T-helper 22 cell (primary cell): ENCODE results near the gene FEZF1.
"Not testable (repeated sequence)": the region's sequence is repeated elsewhere in the genome, so short reads cannot be mapped to it uniquely, and the experiment has no call there.

Experiments used
- DNase-seq: peaks from one replicate; pipeline ENCODE4 v3.0.0-alpha.2; 2020; ENCODE audit warnings: low read depth

FEZF1 gene

DNA sequence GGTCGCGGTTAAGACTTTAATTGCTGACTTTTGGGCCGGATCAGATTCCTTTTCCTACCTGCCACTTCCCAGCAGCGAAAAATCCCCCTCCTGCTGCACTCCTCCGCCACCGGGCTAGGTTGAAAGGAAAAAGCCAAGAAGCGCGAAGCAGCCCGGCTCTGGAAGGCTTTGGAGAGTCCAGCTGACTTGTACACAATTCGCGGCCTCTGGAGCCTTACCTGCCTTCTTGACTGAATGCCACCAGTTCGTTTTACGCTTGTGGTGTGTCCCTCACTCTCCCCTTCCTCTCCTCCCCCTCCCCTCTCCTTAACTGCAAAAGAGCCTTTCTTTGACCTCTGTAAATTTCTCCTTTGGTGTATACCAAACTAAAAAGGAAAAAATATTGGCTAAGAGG, 2.7 kb upstream of the FEZF1 start:
- DNase-seq, result no peak

DNA sequence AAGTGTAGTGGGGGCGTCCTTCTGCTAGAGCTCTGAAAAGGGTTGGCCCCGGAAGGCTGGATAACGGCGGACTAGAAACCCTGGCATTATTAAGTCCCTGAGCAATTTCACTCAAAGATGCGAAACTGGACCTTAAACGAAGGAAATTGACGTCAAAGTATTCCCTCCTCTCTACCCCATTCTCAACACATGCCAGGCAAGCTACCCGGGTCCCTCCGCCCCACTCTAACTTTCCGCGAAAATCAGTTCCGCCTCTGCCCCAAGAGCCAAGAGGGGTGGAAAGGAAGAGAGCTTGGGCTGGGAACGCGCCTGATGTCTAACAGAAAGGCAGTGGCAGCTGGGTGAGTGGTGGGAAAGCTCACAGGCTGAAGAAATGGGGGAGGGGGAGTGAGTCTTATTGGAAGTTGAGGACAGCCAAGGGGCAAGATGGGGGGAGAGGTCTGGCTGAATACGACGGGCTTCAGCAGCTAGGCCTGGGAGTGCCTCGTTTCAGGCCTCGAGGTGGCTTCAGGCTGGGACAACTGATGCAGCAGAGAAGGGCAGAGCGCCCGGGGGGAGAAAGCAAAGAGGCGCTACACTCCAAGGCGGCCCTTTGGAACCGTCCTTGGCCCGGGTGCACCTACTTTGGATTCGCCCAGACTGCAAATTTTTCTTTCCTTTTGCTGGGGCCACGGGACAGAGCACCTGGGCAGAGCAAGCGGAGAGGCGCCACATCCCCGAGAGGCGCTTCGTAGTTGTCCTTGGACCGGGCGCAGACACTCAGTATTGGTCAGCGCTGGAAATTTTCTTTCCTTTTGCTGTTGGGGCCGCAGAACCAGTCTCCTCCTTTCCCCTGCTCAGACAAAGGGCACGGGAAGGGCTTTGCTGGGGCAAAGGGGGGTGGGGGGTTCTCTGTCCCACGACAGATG, 2.0 kb upstream of the FEZF1 start:
- DNase-seq, result no peak

DNA sequence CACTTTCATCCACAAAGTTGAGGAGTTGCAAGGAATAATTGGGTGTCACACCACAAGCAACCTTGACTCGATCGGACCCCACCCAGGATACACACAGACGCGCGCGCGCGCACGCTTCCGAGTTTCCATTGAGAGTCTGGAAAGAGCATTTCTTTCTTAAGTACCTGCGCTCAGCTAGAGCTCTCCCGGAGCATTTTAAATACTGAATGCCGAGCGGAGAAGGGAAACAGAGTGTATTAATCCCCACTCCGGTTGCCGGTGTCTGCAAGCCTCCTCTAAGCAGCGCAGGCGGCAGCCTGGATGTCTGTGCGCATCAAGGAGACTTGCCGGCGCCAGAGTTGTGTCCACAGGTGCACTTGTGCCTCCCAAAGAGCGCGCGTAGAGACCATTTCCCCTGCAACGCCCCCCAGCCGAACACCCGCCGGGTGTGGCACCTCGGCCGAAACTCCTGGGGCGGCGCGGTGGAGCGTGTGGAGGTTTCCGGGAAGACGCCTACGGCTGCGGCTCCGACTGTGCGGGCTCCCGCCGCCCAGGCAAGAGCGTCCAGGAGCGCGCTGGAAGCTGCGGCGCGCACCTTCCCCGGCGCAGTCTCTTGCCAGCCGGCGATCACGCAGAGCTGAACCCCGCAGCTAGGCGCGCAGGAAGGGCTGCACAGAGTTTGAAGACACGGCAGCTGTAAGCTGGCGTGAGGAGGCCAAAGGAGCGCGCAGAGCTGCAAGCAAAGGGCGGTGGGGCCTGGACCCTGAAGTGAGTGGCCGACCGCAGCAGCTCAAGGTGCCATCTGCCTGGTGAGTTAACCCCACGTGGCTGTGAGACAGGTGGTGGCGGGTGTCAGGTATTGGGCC, 1.1 kb upstream of the FEZF1 start:
- DNase-seq, result no peak

DNA sequence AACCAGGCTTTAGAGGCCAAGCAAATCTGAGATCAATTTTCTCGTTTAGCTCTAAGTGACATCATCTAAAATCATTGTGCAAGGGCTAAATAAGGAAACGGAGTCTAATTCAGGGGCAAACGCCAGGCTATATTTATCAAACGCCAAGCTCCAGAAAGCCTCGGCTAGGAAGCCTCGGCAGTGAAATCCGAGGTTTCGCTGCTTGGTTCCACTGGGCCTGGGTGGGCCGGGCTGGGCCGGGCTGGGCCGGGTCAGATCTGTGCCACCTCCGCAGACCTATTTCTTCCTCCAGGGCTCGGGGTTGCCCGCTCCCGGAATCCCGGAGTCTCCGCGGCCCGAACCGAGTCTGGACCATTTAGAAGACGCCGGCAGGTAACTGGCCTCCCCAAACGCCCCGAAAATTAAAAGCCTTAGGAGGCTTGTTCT, 459 bp upstream of the FEZF1 start:
- DNase-seq, result no peak

DNA sequence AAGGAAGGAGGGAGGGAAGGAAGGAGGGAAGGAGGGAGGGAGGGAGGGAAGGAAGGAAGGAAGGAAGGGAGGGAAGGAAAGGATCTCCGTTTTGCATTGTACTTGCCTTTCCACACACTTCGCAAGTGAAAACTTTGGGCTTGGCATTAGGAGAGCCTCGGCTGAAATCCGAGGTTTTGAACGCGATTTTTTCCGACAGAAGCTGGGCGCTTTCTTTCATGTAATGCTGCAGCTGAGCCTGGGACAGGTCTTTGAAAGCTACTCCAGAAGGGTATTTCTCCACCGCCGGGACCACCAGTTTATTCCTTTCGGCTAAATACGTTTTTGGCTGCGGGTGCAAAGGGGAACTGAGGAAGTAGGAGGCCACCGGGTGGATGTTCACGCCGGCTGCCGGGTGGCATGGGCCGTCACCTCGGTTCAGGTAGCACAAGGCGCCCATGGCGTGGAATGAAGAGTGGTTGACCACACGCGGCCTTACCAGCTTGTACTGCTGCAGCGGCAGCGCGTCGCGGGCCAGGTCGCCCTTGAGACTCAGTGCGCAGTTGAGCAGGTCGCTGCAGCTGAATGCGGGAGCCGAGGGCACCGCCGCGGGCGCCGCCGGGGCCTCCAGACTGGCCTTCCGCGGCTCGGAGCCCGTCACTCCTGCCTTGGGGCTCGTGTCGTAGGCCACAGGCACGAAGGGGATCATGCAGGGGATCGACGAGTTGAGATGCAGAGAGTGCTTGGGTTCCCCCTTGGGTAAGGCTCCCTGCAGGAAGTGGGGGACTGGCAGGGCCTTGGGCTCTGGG, 825 bp downstream of the FEZF1 start:
- no peak for DNase-seq

DNA sequence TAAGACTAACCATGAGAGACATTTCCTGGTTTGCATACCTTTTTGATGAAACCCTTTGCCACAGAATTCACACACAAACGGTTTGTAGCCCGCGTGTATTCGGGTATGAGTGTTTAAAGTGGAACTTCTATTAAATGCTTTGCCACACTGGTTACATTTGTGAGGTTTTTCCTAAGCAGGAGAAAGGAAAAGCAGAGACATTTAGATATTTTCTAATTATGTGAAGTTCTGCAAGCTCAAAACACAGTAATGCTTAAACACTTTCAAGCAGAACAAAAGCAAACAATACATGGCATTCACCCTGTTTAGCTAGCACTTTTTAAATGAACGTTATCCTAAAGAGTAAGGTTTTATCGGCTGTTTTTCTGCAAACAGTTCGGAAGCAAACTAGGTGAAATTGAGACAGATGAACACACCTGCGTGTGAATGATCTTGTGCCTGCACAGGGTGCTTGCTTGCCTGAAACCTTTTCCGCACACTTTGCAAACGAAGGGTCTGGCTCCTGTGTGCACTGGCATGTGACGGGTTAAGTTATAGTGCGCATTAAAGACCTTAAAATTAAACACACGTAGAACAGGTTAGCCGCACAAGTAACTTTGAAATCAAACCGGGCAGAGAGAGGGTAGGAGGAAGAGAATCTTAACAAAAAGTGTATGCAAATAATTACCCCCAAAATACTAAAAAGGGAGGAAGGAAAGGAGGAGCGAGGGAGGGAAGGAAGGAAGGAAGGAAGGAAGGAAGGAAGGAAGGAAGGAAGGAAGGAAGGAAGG, 1.6 kb downstream of the FEZF1 start:
- DNase-seq, result no peak

DNA sequence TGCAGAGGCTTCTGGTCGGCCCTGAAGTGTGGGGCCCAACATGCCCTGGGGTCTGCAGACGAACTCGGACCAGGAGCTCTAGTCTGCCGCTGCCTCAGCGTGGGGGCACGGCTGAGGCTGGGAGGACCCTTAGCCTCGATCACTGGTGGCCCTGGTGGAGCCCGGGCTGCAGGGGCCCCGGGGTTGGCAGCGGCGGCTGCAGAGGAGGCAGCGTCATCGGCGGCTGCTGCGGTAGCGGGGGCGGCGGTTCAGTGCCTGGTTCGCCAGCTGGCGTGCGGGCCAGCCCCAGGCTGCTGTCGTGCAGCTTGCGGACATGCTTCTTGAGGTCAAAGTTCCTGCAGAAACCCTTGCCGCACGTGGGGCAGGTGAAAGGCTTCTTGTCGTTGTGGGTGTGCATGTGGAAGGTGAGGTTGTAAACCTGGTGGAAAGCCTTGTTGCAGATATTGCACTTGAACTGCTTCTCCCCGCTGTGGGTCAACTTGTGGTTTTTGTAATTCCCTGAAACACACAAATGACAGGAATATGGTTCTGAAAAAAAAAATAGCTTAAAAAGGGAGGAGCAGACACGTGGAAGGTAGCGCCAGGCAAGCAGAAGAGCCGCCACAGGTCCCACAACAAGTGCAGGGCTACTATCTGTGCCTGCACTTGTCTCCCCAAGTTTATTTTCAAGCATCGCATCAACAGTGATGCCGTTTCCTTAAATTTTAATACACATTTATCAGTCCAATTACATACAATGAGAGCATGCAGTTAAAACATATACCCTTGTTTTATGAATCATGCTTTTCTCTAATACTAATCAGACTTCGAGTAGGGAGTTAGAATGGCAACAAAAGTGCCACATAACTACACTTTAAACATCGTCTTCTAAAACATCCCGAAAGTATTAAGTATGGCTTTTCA, 2.4 kb downstream of the FEZF1 start:
- no peak for DNase-seq

DNA sequence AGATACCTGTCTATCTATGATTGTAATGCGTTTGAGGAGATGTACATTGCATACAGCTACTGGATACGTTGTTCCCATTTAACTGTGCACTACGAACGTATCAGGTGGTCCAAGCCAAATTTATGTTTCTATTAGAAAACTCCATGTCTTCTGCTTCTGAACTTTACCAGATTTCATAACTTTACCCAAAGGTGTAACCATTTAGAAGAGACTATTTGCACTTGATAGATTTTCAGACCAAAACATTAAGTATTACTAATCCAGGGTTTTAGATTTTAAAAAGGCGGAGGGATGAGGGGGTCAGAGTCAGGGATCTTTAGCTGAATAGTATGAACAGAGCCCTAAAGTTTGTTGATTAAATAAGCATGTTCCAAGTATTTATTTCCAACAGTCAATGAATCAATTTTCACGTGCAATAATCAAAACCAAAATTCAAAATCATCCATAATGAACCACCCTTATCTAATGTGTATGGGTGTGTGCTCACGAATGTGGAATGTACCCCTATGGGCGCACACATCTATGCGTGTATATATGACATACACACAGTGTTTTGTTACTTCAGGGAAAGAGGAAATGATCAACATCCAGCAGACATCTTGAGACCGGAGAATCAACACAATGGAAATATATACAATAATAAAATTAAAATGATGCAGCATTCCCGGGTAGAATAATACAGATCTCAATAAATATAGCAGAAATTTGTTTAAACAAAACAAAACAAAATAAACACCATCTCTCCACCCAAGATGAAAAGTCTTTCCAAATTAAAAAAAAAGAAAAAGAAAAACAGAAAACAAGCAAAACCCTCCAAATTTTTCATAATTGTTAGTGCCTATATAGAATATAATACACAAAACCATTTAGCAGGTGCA, 3.4 kb downstream of the FEZF1 start:
- DNase-seq, result no peak

DNA sequence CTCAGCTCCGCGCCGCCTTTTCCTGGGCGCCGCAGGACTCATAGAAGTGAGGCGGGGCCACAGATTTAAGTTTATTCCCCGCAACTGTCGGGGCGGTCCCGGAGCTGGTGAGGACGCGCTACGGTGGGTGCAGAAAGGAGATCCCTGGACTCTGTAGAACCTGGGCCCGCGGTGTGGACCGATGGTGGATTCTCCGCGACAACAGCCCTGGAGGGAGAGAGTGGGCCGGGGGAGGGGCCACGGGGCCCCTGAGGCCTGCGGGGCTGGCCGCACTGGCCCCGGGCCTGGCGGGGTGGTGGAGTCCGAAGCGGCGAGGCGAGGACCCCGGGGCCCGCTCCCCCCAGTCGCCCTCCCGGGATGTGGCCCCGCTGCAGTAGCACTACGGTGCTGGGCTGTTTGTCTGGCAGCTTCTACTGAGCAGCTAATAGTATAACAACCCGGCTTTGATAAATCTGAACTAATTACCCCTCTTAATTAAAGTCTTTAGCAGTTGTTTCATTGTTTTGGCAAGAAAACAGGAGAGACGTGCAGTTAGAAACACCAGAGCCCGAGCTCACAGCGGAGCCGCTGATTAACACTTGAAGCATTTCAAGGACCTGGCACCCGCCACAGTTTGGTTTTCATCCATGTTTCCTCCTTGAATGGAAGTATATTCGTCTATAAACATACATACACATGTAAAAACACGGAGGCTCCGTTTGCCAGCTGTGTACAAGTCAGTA, 4.2 kb downstream of the FEZF1 start:
- no peak for DNase-seq

DNA sequence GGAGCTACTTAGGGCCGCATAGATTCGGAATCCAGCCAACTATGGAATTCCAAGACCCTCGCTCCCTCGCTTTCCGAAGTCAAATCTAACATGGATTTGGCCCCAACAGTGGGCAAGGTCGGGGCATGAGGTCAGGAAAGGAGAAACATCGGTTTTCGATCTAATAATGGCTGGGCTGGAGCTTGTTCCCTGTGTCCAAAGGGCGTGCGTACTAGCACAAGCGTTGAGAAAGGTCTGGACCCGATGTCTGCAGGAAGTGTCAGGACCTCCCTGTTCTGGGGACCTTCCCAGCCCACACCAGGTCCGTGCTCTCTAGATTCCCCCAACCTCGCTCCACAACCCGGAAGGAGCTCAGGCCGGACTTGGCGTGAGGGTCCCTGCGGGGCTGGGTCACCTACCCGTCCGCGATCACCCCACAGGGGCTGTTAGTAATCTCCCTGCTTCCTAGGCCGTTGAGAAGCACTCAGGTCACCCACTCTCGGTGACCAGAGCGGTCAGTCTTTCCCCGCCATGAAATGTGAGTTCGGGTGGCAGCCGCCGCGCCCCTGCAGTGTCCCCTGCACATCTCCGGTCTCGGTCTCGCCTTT, 4.8 kb downstream of the FEZF1 start:
- DNase-seq, result no peak

DNA sequence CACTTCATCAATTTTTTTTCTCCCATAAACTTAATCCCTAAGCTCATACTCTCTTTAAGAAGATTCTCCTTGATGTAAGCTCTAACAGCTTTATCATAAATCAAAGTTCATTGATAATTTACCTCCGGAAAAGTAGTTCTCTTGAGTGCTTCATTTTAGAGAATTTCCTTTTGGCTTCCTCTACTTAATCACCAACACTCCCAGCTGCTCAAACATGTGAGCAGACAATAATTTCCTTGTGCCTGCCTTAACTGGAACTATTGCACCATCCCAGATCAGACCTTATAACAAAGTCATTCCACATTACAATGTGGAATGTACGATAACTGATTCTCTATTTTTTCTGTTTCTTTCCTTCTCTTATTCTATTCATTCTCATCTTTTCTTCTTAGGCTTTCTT, 5.9 kb downstream of the FEZF1 start:
- no peak for DNase-seq

DNA sequence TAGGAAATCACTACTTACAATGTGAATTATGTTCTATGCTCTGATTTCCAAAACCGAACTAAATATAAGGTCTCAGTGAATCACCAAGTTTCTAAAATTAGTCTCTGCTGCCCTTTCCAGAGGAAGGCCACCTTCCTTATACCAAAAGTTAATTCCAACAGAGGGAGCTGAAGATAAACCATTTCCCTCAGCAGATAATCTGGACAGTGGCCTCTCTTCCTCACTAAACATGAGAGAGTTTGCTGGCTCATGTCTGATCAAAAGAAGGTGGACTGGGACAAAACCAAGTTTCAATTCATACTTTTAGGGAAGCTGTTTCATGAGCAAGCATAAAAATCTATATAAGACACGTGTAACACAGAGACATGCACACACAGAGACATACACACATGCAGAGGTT, 6.4 kb downstream of the FEZF1 start:
- DNase-seq, result no peak

DNA sequence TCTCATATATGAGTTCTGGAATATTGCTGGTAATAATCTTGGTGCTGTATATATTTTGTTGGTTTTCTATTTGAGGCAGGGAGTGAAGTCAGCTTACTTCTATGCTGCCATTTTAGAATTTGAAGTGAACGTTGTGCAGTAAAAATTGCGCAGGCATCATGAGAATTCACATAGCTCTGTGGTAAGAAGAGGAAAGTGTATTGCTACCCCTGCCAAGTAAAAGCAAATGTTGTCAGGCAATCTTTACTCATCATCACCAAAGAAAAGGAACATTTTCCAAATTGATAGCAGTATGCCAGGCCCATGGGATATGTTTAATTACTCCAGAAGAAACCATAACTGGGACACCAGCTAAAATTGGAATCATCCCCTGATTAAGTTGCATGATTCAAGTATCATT, 13.4 kb downstream of the FEZF1 start:
- DNase-seq, result no peak

DNA sequence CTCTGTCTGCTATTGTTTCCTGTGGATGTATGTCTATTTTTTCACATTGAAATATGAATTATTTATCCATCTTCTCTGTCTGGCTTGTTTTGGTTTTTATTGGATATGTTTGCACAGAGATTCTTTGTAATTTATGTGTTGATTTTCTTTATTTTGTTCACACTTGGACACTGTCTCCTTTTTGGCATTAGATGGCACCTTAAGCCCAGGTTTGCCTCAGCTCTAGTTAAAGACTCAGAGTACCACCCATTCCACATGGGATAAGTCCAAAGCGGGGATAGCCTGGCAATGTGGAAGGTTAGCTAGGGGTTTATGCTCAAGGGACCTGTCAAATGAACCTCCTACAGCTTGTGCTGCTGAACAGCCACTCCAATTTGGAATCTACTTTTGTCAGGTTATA, 14.1 kb downstream of the FEZF1 start:
- DNase-seq, result no peak

DNA sequence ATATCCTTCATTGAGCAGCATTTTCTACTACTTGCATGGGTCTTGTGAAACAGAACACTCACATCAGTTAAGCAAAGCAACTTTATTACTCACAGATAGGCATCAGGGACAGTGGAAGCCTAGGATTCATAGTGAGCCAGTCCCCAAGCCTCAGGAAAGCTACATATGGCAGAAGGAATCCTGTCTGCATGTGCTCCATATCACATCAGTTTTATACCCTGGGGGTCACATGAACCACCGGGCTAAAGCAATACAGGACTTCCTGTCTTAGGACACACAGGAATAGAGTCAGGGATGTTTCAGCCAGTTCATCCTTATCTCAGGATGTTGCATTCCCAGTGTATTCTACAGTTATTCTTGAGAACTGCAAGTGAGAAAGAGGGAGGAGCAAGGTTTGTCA, 15.1 kb downstream of the FEZF1 start:
- DNase-seq, result no peak

DNA sequence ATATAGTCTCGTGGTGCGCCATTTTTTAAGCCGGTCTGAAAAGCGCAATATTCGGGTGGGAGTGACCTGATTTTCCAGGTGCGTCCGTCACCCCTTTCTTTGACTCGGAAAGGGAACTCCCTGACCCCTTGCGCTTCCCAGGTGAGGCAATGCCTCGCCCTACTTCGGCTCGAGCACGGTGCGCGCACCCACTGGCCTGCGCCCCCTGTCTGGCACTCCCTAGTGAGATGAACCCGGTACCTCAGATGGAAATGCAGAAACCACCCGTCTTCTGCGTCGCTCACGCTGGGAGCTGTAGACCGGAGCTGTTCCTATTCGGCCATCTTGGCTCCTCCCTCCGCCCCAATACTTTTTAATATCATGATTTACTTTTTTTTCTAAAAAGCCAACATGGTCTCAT, 19.9 kb downstream of the FEZF1 start:
- DNase-seq, result not testable (repeated sequence)

DNA sequence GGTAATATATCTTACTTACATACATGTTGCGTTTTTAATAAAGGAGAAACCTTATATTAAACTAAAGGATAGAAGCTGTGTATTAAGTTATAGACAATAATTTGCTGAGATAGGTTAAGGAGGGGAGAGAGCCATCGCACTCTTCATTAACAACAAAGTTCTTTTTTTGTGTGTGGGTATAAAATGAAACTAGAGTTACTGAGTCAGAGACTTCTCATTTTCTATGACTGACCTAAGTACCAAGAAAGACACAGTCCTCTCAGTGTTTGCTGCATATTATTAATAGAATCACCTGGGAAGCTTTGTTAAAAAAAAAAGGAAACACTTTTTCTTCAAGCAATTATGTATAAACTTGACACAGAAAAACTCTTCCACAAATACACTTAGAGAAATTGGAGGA, 31.4 kb downstream of the FEZF1 start:
- no peak for DNase-seq

DNA sequence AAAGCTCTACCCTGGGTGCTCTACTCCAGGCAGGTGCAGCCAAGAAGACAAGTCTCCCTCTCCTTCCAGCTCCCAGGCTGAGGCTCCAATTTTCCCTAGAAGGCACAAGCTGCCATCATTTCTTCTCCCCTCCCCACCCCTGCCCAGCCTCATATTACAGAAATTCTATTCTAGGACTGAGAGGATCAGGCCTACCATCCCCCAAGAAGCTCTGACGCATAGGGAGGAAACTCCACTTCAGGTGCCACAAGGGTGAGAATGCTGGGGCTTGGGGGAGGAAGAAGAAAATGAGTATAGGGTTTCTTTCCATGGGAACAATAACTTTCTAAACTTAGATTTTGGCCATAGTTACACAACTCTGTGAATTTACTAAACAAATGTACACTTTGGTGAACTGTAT, 35.3 kb downstream of the FEZF1 start:
- no peak for DNase-seq

DNA sequence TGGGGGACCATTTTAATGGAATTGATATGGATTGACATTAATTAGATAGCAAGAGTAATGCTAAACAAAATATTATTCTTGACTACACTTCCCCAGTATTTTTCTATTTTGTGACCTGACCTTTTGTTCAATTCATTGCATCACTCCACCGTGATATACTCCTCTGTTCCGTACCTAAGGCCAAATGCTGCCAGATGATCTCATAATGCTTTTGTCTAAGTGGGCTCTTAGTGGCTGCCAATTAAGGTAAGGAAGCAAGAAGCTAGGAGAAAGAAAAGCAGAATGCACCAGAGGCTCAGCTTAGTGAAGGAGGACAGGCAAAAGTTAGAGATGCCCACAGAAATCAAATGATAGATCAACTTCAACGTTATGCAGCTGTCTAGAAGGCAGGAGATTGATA, 36.4 kb downstream of the FEZF1 start:
- no peak for DNase-seq
